Activated CD8-positive, alpha-beta memory T cell treated with anti-CD3 and anti-CD28 coated beads, Interleukin-2, amount 50 U/mL, for 4 hours (primary cell): Measurements from ENCODE around the gene LLPH.
A peak's percentile ranks its signal among the peaks of the same experiment; 100 is the strongest.

Experiments
- DNase-seq: peaks from one replicate; pipeline ENCODE4 v3.0.0-alpha.2; 2020

LLPH gene

GRCh38 chr12:66141299-66141698, 10.7 kb upstream of the LLPH start:
- DNase-seq: no peak

- DNase-seq: no peak
Measured at GRCh38 chr12:66140731-66141130, 10.2 kb upstream of the LLPH start.

- DNase-seq: no peak
Measured at GRCh38 chr12:66139328-66139727, 8.8 kb upstream of the LLPH start.

- no peak for DNase-seq
Measured at GRCh38 chr12:66137937-66138336, 7.4 kb upstream of the LLPH start.

- DNase-seq: no peak
Measured at GRCh38 chr12:66132408-66132807, 1.9 kb upstream of the LLPH start.

GRCh38 chr12:66131067-66131688, 628 bp upstream of the LLPH start:
- no peak for DNase-seq

GRCh38 chr12:66129934-66130266, 650 bp downstream of the LLPH start:
- no peak for DNase-seq

- DNase-seq: no peak
Measured at GRCh38 chr12:66127650-66128049, 2.9 kb downstream of the LLPH start.

GRCh38 chr12:66120477-66120876, 10.1 kb downstream of the LLPH start:
- DNase-seq: no peak

- no peak for DNase-seq
Measured at GRCh38 chr12:66119870-66120241, 10.7 kb downstream of the LLPH start.

- DNase-seq: no peak
Measured at GRCh38 chr12:66119229-66119869, 11.2 kb downstream of the LLPH start.

- DNase-seq: no peak
Measured at GRCh38 chr12:66118240-66118891, 12.2 kb downstream of the LLPH start.

- DNase-seq: no peak
Measured at GRCh38 chr12:66117242-66117641, 13.3 kb downstream of the LLPH start.

- no peak for DNase-seq
Measured at GRCh38 chr12:66115071-66115600, 15.4 kb downstream of the LLPH start.

- no peak for DNase-seq
Measured at GRCh38 chr12:66113471-66113870, 17.1 kb downstream of the LLPH start.

GRCh38 chr12:66111605-66112004, 18.9 kb downstream of the LLPH start:
- no peak for DNase-seq

- DNase-seq: no peak
Measured at GRCh38 chr12:66109056-66109455, 21.5 kb downstream of the LLPH start.

GRCh38 chr12:66108386-66108785, 22.2 kb downstream of the LLPH start:
- no peak for DNase-seq

- DNase-seq: peak; percentile 19
Measured at GRCh38 chr12:66107451-66107915, 23.1 kb downstream of the LLPH start.

- no peak for DNase-seq
Measured at GRCh38 chr12:66103016-66103913, 27.3 kb downstream of the LLPH start.

GRCh38 chr12:66092559-66093269, 37.8 kb downstream of the LLPH start:
- DNase-seq: no peak

- no peak for DNase-seq
Measured at GRCh38 chr12:66090157-66090556, 40.4 kb downstream of the LLPH start.
